ENCODE data around the gene TBX3.

Gene TBX3

DNA sequence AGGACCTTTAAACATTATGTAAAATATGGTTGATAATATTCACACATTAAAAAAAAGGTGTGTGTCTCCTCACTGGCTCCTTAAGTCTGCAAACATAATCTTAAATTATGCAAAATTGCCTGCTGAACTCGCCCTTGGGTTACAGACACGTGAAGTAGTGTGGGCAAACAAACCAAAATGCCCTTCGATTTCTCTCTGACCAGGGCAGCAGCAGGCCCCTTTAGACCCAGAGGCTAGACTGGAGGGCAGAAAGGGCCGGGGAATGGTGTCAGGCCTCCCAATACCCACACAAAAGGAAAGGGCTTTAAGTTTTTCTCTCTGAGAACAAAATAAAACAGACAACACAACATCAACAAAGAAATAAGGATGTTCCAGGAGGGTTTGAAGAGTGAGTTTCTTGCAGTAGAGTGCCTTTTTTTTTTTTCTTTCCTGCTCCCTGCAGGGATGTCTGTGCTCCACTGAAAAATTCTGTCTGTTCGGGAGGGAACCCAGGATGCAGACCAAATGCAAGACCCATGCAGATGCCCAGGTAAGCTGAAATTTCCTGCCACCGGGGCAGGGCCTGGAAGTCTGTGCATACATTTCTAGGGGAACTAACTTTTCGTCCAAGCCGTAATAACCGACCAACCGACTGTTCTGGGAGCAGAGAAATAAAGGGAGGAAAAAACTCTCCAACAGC lies 1.7 kb downstream of the TBX3 start:
- no peak for FAIRE-seq

DNA sequence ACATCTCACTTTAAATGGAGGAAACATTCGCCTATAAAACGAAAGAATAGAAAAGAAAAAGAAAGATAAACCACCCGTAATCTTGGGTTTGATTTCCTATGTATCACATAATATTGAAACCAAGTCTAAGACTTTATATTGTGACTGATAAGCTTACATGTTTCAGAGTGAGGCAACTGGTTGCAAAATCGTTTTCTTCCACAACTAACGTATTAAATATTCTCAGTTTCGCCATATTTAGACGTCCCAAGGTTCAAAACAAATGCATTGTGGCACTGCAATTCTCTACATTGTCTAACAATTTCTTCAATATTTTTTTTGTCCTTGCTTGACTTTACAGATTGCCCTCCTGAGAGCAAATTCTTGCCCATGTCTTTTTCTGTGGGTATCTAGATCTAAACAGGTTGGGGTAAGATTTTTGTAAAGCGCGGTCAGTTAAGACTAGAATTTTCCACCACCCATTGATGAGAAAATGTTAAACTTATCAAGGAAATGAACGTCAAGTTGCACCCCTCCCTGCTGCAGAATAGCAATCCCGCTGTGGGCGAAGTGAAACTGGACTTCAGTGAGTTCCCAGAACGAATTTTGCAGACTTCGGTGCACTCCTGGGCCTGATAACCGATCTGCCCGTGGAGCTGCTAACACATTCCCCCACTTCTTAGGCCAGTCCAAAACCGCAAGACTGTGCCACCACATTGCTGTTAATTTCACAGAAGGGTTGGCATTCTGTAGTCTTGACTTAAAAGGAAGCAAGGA lies 2.7 kb downstream of the TBX3 start:
- no peak for FAIRE-seq

DNA sequence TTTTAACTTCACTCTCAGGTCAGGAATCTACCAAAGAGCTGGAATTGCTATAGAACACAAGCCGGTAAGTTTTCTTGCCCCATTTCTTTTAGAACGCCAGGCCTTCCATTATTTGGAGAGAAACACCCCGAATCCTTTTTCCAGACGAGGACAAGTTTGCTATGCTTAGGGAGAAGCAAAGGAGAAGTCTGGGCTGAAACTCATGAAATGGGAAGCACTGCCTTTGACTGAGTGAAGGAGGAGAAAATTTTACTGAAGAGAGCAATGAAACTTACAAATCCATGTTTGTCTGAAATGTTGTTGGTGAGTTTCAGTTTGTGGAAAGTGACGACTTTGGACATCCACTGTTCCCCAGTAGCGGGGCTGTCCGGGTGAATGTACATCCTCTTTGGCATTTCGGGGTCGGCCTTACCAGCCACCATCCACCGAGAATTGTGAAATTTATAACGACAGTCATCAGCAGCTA lies 3.3 kb downstream of the TBX3 start:
- FAIRE-seq = no peak

DNA sequence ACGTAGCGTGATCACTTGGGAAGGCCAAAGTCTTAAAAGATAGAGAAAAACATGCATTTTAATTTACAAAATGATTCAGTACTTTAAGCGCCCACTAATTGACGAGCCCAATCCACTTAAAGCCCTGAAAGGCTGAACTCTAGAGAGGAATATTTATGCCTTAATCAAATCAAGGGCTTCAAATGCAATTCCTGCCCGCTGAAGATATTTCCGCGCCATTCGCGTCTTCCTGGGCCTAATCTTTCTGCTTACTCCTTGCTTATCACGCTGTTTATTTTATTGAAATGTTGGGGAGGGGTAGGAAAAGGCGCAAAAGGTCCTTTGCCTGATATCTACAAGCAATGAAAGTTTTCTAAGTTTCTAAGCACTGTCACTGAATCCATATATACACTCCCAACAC lies 4.0 kb downstream of the TBX3 start:
- no peak for FAIRE-seq

DNA sequence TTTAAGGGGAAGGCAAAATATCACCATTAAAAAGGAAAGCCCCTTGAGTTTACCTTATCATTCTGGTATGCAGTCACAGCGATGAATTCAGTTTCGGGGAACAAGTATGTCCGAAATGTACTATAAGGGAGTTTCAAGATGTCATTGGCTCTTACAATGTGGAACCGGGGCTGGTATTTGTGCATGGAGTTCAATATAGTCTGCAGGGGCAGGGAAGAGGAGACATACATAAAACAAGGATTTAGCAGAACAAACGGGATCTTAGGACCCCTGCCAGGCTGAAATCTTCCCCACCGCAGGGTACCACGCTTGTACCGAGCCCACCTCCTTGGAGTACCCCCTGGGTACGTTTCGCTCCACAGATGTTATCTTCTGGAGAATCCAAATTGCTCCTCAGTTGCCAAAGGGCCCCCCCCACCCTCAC lies 4.5 kb downstream of the TBX3 start:
- no peak for FAIRE-seq

DNA sequence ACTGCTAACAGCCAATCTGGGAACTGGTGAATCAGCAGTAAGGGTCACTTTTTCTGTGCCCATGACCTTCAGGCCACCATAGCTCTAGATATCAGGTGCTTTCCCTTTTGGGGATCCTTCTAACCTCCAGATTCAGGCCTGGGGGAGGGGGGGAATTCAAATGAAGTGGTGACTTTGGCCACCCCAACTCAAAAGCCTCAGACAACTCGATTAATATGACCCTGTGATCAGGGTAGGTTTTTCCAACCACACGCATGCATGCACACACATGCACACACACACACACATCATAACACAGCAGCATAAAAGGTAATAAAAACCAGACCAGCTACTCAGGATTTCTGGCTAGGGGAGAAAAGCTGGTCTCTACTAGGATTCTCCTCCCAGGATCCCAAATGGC lies 5.3 kb downstream of the TBX3 start:
- FAIRE-seq = no peak

DNA sequence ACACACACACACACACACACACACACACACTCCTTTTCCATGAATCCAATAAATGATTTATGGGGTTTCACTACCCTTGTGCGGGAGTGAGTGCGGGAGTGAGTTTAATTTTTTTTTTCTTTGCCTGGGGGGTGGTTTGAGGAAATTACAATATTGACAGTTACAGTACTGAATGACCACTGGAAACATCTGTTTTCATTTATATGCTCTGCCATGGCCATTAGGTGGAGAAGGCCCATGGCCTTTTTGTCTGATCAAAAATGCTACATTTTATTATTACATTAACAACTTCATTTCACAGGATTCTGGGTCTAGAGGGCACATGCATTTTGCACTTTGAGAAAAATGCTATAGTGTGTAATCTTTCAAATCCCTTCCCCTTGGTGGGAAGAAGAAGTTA lies 5.9 kb downstream of the TBX3 start:
- FAIRE-seq = no peak

DNA sequence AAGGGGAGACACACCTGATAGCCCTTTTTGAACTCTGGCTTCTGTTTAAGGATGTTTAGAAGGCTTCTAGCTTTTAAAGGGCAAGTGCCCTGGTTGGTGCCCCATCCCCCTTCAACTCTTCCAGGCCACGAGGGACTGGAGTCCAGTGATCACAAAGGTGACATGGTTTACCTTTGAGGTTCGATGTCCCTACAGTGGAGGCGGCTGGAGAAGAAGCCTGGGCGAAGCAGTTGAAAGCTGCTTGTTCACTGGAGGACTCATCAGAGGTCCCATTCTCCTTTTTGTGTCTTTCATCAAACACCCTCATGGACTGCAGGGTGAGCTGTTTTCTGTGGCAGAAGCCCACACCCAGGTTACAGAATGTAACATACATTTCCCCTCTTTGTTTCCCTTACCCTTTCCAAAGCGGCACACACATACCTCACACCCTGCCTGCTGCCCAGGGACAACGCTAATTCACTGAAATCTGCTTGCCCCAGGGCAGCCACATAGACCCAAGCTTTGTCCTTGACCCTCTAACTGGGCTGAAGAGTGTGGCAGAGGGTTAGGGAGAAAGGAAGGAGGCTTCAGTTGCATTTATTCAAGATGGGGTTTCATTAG lies 7.7 kb downstream of the TBX3 start:
- no peak for FAIRE-seq

DNA sequence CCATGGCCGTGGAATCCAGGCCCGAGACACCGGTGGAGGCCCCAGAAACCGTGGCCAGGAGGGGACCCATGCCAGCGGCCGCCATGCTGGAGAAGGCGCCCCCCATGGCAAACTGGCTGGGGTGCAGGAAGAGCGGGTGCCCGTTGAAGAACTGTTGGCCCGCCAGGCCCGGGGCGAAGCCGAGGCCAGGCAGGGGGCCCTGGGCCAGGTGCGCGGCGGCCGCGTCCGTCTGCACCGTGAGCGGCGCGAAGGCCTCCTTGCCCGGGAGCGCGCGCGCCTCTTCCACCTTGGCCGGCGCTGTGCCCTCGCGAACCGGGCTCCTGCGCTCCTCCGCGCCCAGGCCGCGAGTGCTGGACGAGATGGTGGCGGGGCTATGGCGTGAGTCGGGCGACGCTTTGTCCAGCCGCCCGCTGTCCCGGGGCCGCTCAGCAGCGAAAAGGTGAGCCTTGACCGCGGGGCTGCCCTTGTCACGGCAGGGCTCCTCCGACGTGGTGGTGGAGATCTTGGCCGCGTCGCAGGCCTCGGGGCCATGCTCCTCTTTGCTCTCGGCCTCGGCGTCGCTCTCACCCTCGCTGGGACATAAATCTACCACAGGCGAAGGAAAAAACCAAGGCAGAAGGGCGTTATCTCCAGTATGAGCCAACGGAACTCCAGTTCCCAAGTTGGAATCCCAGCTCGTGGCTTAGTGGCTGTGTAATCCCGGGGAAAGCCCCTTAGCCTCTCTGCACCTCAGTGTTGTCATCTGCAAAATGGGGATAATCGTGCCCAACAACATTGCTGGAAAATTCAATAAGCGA lies 9.5 kb downstream of the TBX3 start:
- FAIRE-seq = no peak

DNA sequence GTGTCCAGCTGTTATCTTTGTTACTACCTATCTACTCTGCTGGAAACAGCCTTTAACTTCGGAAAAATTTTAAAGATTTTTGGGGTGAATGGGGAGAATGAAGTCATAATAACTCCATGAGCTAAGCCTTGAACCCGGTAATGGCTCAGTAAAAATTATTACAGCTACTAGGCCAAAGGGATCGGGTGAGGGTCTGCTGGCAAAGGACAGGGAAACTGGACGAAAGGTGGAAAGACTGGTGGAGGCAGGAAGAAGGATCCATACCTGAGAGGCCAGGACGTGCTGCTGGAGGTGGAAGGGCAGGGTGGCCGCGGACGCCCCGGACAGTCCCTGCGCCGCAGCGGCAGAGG lies 10.1 kb downstream of the TBX3 start:
- no peak for FAIRE-seq

DNA sequence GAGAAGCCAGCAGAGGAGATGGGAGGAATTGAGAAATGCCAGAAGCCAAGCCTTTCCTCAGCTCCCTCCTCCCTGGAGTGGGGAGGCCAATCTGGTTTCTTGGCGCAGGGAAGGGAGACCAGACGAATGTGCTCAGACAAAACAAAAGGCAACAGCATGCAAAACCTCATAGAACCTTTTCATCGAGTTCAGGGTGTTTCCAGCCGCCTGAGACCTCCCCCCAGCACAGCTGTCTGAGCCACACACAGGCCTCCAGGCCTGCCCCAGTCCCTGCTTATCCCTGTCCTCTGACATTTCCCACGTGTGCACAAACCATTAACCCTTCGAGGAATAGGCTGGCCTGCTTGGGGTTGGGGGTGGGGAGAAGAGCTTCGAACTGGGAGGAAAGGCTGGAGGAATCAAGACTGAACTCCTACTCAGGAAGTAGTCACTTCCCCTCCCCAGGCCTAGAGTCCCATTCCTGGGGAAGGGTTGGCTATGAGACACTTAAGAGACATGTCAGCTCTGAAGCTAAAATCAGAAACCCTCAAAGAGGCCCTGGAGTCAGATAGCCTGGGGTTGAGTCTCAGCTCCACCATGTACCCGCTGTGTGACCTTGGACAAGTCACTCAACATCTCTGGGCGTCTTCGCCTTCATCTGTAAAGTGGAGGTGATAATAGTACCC lies 10.7 kb downstream of the TBX3 start:
- no peak for FAIRE-seq

DNA sequence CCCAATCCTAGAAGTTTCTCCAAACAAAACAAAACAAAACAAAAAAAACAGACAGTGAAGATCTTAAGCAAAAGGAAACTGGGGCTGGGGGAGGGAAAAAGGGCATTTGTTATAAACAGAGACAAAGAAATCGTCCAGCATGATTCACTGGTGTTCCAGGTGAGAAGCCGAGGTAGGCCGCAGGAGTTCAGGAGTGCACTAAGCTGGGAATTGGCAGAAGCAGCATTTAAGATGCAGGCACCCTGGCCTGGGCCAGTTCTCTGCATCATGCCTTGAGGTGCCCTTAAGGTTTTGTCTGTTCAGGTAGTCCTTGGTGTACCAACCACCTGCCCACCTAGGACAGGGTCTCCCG lies 11.2 kb downstream of the TBX3 start:
- FAIRE-seq = no peak

DNA sequence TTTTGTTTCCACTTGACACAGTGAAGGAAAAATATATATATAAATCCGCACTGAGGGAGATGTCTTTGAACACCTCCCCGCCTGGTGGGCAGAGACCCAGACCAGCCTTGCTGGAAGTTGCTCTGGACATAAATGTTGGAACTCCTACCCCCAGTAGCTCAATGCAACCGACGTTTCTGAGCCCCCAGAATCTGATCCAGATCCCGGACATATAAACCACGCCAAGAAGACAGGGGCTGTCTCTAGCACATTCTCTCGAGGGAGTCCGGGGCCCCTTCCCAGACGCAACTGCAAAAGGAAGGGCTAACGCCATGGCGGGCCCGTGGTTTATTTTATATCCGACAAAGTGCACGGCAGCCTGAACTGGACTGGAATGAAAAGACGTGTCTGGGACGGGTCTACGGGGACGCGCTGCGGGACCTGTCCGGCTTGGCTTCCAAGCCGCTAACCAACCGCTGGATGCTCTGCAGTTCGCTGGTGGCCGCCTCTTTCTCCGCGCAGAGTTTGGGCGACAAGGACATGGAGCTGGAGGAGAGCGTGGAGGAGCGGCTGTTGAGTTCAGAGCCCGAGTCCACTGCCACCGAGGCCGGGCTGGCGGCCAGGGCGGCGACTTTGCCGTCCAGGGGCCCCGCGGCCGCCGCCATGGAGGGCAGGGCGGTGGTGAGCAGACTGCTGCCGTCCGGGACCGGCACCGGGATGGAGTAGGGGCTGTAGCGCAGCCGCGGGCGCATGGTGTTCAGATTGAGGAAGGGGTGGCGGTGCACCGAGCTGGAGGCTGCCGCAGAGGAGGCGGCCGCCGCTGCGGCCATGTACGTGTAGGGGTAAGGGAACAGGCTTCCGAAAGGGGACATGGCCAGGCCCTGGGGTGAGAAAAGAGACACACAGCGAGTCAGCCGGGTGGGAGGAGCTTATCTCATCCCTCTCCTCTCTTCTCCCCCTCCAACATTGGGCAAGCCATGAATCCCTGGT lies 12.2 kb downstream of the TBX3 start:
- no peak for FAIRE-seq

DNA sequence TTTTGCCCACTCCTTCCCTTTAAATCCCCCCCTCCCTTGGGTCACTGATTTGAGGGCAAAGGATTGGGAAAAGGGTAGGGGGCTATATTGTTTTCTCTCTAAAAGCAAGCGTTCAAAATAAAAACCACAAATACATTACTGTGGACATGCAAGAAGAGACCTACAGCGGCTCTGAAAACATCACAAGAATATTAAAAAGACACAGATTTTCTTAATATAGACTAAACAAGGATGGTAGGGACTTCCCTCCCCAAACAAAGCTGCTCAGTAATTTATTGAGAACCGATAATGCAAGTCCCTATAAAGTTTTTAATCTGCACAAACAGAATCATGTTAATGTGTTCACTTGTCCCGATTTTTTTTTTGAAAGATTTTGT lies 12.9 kb downstream of the TBX3 start:
- FAIRE-seq = no peak

DNA sequence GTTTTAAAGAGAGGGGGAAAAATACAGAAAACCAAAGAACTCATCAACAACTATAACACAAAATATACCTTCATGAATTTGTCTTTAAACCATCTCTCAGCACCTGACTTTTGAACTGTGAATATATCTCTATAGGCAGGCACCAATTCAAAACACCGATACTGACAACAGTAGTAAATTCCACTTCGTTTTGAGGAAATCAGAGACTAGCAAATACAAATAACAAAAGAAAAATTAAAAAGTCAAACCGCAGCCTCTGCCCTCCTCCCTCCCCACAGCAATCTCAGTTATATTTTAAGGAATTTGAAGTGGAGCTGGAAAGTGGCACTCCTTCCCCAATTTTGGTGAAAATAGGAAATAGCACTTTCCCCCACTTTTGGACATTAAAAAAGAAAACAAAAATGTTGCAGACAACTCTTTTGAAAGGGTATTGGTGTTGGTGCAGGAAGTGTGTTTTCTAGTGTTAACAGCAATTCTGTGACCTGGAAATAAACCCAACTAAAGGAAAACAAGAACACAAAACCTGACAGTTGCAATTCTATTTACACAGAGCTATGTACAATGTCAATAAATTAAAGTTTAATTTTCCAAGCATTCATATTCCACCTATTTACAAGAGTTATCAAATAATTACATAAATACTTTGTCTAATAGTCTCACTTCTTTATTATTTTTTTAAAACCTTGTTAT lies 13.5 kb downstream of the TBX3 start:
- no peak for FAIRE-seq

DNA sequence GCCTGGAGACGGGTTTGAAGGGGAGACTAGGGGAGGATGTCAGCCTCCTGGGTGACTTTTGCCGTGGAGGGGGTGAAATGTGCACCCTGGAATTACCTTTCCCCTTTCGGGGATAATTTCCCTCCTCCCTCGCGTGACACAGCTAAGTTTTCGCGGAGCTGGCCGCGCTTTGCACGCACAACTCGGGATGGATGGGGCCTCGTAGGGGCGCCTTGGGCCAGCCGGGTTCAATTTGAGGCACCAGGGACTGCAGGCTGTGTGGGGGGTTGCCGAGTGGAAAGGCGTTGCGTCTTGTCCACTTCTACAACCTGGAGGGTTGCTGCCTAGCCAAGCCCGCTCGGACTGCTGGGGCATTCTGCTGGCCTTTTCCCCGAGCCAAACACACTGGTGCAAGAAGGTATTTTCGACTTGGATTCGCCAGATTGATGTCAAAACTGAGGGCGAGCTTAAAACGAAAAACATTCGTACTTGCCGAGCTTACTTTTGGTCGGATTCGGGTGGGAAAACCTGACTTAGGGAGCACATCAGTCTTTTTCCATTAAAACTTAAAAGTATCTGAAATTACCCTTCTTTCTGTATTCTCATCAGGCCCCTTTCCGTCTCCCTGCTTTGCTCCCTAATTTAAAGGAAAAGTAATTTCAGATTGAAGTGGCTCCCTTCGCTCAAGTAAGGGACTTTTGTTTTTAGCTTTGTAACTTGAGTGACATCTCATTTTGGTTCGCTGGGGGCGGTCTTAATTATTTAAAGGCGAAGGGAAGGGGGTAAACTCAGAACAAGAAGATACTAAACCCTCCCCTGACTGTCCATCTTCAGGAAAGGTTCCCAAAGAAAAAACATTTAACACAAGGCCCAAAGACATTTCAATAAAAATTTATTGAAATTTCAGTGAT lies 14.3 kb downstream of the TBX3 start:
- FAIRE-seq = no peak

DNA sequence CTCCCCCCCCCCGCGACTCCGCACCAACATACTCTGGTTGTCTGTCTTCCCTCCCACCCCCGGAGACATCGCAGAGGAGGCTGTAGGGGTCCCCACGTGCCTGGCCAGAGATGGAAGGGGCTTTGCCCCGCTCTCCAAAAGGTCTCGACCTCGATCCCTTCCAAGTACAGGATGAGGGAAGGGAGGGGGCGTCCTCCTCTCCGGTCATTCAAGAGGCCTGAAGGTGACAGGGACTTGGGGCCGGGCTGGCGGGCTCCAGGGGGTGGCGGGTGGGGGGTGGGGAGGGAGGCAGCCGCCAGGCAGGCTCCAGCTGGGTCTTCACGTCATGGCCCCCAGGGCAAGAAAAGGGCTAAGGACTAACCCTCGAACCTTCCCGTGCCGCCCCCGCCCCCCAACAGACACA lies 15.1 kb downstream of the TBX3 start:
- FAIRE-seq = no peak

DNA sequence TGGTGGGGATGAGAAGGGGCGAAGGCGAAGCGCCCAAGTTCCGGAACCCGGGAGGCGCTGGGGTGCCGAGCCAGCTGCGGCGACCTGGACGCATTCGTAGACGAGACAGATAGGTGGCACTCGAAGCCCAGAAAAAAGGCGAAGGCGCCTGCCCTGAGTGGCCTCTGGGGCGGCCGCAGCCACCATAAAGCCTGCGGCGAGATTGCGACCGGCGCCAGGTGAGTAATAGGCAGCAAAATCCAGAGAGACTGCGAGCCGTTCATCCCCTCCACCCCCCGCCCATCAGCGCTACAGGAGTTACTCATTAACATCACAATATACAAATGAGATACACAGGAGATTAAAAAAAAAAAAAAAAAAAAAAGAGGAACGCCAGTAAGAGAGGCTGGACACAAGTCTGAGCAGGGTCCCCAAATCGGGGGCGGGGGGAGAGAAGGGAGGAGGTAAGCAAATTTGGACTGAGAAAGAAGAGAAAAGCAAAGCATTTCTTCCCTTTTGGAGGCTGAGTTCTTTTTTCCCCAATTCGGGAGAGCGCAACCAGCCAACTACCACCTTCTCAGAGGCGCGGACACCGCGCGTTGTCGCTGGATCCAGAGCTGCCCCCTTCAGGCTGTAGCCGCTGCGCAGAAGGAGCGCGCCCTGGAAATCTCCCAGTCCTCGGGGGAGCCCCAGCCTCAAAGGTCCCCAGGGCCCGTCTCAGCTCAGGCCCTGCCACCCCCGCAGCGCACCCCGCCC lies 15.7 kb downstream of the TBX3 start:
- no peak for FAIRE-seq

DNA sequence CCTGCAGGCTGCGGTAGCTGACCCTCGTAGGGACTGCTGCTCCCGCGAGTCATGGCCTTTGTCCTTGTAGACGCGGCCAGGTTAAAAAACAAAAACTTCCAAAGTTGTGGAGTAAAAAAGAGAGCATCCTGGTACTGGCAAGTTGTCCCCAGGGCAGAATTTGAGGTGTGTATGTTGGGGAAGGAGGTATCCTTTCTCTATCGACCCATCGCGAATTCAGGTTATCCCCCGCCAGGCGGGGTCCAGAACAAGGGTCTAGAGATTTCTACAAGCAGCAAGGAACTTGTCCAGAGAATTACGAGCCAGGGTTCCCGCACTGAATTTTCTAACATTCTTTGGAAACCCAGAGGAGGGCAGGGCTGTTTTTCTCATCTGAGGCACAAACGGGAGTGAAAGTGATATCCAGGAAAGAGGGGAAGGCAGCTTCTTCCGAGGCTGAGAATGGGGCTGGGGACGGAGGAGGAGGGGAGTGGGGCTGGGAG lies 16.3 kb downstream of the TBX3 start:
- no peak for FAIRE-seq
